Prostate gland (tissue), 2 donors: ENCODE results near the gene ZNF488.

Experiments used
- POLR2A ChIP-seq: fragments of 450-650 bp; IDR thresholded peaks from one replicate; pipeline ENCODE4 v1.6.1; 2016; ENCODE audit warnings: antibody characterized with exemption, mild to moderate bottlenecking
- TF ChIP-seq, protein P1 (sequence below), 4 experiments: fragments of 200-600 bp in 2 of 4; fragments of 450-650 bp in 2 of 4; sonication (generic) in 2 of 4; IDR thresholded peaks; 1 replicate in 3 of 4; 2 replicates in 1 of 4; pipeline ENCODE4 v1.5.1; 2016 to 2019; ENCODE audit warnings: antibody characterized with exemption in 4 of 4, mild to moderate bottlenecking in 2 of 4, moderate library complexity in 2 of 4

DNA sequence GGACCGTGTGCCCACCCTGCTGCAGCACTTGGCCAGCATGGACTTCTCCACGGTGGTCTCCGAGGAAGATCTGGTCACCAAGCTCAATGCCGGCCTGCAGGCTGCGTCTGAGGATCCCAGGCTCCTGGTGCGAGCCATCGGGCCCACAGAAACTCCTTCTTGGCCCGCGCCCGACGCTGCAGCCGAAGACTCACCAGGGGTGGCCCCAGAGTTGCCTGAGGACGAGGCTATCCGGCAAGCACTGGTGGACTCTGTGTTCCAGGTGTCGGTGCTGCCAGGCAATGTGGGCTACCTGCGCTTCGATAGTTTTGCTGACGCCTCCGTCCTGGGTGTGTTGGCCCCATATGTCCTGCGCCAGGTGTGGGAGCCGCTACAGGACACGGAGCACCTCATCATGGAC is 34.6 kb downstream of the ZNF488 start:
- TF ChIP-seq, protein P1, sequence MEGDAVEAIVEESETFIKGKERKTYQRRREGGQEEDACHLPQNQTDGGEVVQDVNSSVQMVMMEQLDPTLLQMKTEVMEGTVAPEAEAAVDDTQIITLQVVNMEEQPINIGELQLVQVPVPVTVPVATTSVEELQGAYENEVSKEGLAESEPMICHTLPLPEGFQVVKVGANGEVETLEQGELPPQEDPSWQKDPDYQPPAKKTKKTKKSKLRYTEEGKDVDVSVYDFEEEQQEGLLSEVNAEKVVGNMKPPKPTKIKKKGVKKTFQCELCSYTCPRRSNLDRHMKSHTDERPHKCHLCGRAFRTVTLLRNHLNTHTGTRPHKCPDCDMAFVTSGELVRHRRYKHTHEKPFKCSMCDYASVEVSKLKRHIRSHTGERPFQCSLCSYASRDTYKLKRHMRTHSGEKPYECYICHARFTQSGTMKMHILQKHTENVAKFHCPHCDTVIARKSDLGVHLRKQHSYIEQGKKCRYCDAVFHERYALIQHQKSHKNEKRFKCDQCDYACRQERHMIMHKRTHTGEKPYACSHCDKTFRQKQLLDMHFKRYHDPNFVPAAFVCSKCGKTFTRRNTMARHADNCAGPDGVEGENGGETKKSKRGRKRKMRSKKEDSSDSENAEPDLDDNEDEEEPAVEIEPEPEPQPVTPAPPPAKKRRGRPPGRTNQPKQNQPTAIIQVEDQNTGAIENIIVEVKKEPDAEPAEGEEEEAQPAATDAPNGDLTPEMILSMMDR (IDR thresholded peaks at IDR 0.05) = no peak
- TF ChIP-seq POLR2A = no peak
